Measurements from ENCODE around the gene ANO9.
"Not testable (repeated sequence)": the region's sequence is repeated elsewhere in the genome, so short reads cannot be mapped to it uniquely, and the experiment has no call there.

ANO9 gene

GRCh38 chr11:393219-394033, 48.4 kb downstream of the ANO9 start:
- no peak for TF ChIP-seq CTCF (IDR thresholded peaks at IDR 0.05)
- Histone ChIP-seq H3K27me3 (peaks cover 0 to 59% of the 10 kb centered on the region in 2 donors), H3K27ac (no peak overlapping the region), H3K9me3 (no peaks in the 10 kb centered on the region), H3K4me3 (no peak overlapping the region), H3K36me3 (peaks cover 0 to 9% (median 0%) of the 10 kb centered on the region in 3 donors), H3K4me1 (peaks cover 0 to 35% (median 9%) of the 10 kb centered on the region in 4 donors)
- intact Hi-C loops (cut with DNase I; ENCODE audit: low total_unique reads): no loop called here
- no peak for DNase-seq

GRCh38 chr11:392102-392777, 49.6 kb downstream of the ANO9 start:
- Histone ChIP-seq H3K4me1 (peaks cover 0 to 31% (median 6%) of the 10 kb centered on the region in 4 donors), H3K27me3 (peaks cover 0 to 59% of the 10 kb centered on the region in 2 donors), H3K9me3 (no peaks in the 10 kb centered on the region), H3K36me3 (peaks cover 0 to 6% (median 0%) of the 10 kb centered on the region in 3 donors), H3K27ac (no peak overlapping the region), H3K4me3 (no peak overlapping the region)
- intact Hi-C loops (cut with DNase I; ENCODE audit: low total_unique reads): no loop called here
- no peak for DNase-seq
- no peak for TF ChIP-seq CTCF (IDR thresholded peaks at IDR 0.05)

- Histone ChIP-seq H3K4me1 (peaks cover 0 to 22% (median 0%) of the 10 kb centered on the region in 4 donors), H3K4me3 (no peak overlapping the region), H3K27ac (no peak overlapping the region), H3K27me3 (peaks cover 0 to 59% of the 10 kb centered on the region in 2 donors), H3K9me3 (peaks cover 0 to 7% (median 5%) of the 10 kb centered on the region in 3 donors), H3K36me3 (no peaks in the 10 kb centered on the region)
- no peak for DNase-seq
- intact Hi-C loops (cut with DNase I; ENCODE audit: low total_unique reads): no loop called here
- TF ChIP-seq CTCF (IDR thresholded peaks at IDR 0.05): no peak
Observed at GRCh38 chr11:391117-392017, 50.4 kb downstream of the ANO9 start.

GRCh38 chr11:390175-390574, 51.6 kb downstream of the ANO9 start:
- intact Hi-C loops (cut with DNase I; ENCODE audit: low total_unique reads): no loop called here
- Histone ChIP-seq H3K27me3 (peaks cover 0 to 49% of the 10 kb centered on the region in 2 donors), H3K36me3 (no peaks in the 10 kb centered on the region), H3K4me1 (peaks cover 0 to 11% (median 0%) of the 10 kb centered on the region in 4 donors), H3K27ac (no peak overlapping the region), H3K9me3 (peaks cover 0 to 12% (median 11%) of the 10 kb centered on the region in 3 donors), H3K4me3 (no peak overlapping the region)
- no peak for DNase-seq
- TF ChIP-seq CTCF (IDR thresholded peaks at IDR 0.05): no peak

GRCh38 chr11:389369-389768, 52.4 kb downstream of the ANO9 start:
- H3K36me3 ChIP-seq; DNase-seq; H3K4me1 ChIP-seq; H3K27ac ChIP-seq; intact Hi-C loops (cut with DNase I; ENCODE audit: low total_unique reads); H3K4me3 ChIP-seq: not testable (repeated sequence)
- H3K27me3 ChIP-seq: peaks cover 0 to 40% of the 10 kb centered on the region in 2 donors
- peaks cover 0 to 12% (median 11%) of the 10 kb centered on the region in 3 donors for H3K9me3 ChIP-seq
